ENCODE data around the gene NUBP2. TPM values are rescaled to one million over a fixed set of nuclear protein-coding genes. Genes with fewer than 3 reads are reported as not detected.

The NUBP2 gene
- total RNA-seq, 1 experiment from 2014 or later = 91.8 TPM

- H3K27me3 Mint-ChIP-seq (ENCODE audit: unreplicated experiment) = no peaks in the 10 kb centered on the region
- BruUV-seq (replicated peaks) = no TSS peak
- H3K4me3 Mint-ChIP-seq (ENCODE audit: low read depth, unreplicated experiment) = no peak overlapping the region
These were observed 36.2 kb downstream of the NUBP2 start for GRCh38 chr16:1818873-1819525.

GRCh38 chr16:1819611-1820010 lies 36.9 kb downstream of the NUBP2 start:
- BruUV-seq (replicated peaks) = no TSS peak
- H3K27me3 Mint-ChIP-seq (ENCODE audit: unreplicated experiment) = no peaks in the 10 kb centered on the region
- DNase-seq = no peak
- intact Hi-C loops (cut with micrococcal nuclease; ENCODE audit: unreplicated experiment) = no loop called here
- no peak overlapping the region for H3K4me3 Mint-ChIP-seq (ENCODE audit: low read depth, unreplicated experiment)
- no peaks in the 10 kb centered on the region for H3K4me1 Mint-ChIP-seq (ENCODE audit: low read depth, unreplicated experiment)
- H3K36me3 Mint-ChIP-seq (ENCODE audit: insufficient read depth, unreplicated experiment) = peaks cover 28% of the 10 kb centered on the region
- H3K9me3 Mint-ChIP-seq (ENCODE audit: low read depth, unreplicated experiment) = no peaks in the 10 kb centered on the region
- H3K27ac Mint-ChIP-seq (ENCODE audit: unreplicated experiment) = no peak overlapping the region
- TF ChIP-seq CTCF (IDR thresholded peaks at IDR 0.05; ENCODE audit: unreplicated experiment) = no peak
- CTCF ChIA-PET = interaction anchor here (0.6 kb wide), 1 partner anchor 192 kb away, joined by 5 read pairs; no protein-coding TSS in a partner anchor

More at GRCh38 chr16:1818873-1819525, 36.2 kb downstream of the NUBP2 start:
- CTCF ChIA-PET = no interaction called here
- Mint-ChIP-seq H3K36me3 (ENCODE audit: insufficient read depth, unreplicated experiment) (peaks cover 24% of the 10 kb centered on the region), H3K27ac (ENCODE audit: unreplicated experiment) (no peak overlapping the region), H3K4me1 (ENCODE audit: low read depth, unreplicated experiment) (no peaks in the 10 kb centered on the region), H3K9me3 (ENCODE audit: low read depth, unreplicated experiment) (no peaks in the 10 kb centered on the region)
- intact Hi-C loops (cut with micrococcal nuclease; ENCODE audit: unreplicated experiment) = no loop called here
- DNase-seq = no peak
- TF ChIP-seq CTCF (IDR thresholded peaks at IDR 0.05; ENCODE audit: unreplicated experiment) = no peak

- no peaks in the 10 kb centered on the region for H3K27me3 Mint-ChIP-seq (ENCODE audit: unreplicated experiment)
- no peak overlapping the region for H3K27ac Mint-ChIP-seq (ENCODE audit: unreplicated experiment)
- DNase-seq = no peak
- H3K36me3 Mint-ChIP-seq (ENCODE audit: insufficient read depth, unreplicated experiment) = peaks cover 27% of the 10 kb centered on the region
- no peak for TF ChIP-seq CTCF (IDR thresholded peaks at IDR 0.05; ENCODE audit: unreplicated experiment)
- intact Hi-C loops (cut with micrococcal nuclease; ENCODE audit: unreplicated experiment) = no loop called here
- H3K9me3 Mint-ChIP-seq (ENCODE audit: low read depth, unreplicated experiment) = no peaks in the 10 kb centered on the region
- CTCF ChIA-PET = interaction anchor here (0.6 kb wide), 1 partner anchor 191 kb away, joined by 5 read pairs; no protein-coding TSS in a partner anchor
- H3K4me1 Mint-ChIP-seq (ENCODE audit: low read depth, unreplicated experiment) = no peaks in the 10 kb centered on the region
- no TSS peak for BruUV-seq (replicated peaks)
- no peak overlapping the region for H3K4me3 Mint-ChIP-seq (ENCODE audit: low read depth, unreplicated experiment)
These were observed 37.6 kb downstream of the NUBP2 start for GRCh38 chr16:1820096-1820945.

GRCh38 chr16:1820946-1821290 lies 38.2 kb downstream of the NUBP2 start:
- Mint-ChIP-seq H3K27me3 (ENCODE audit: unreplicated experiment) (no peaks in the 10 kb centered on the region), H3K36me3 (ENCODE audit: insufficient read depth, unreplicated experiment) (peaks cover 29% of the 10 kb centered on the region), H3K4me3 (ENCODE audit: low read depth, unreplicated experiment) (no peak overlapping the region), H3K27ac (ENCODE audit: unreplicated experiment) (no peak overlapping the region), H3K4me1 (ENCODE audit: low read depth, unreplicated experiment) (no peaks in the 10 kb centered on the region), H3K9me3 (ENCODE audit: low read depth, unreplicated experiment) (no peaks in the 10 kb centered on the region)
- no peak for DNase-seq
- no TSS peak for BruUV-seq (replicated peaks)
- intact Hi-C loops (cut with micrococcal nuclease; ENCODE audit: unreplicated experiment) = no loop called here
- TF ChIP-seq CTCF (IDR thresholded peaks at IDR 0.05; ENCODE audit: unreplicated experiment) = no peak
- CTCF ChIA-PET = no interaction called here

Measured in Calu3 (cell line).